ENCODE measurements around the gene ALPL. TPM values are rescaled to one million over a fixed set of nuclear protein-coding genes. Genes with fewer than 3 reads are reported as not detected.

Gene ALPL
- total RNA-seq, 1 experiment from 2014 or later = 84.8 TPM

DNA sequence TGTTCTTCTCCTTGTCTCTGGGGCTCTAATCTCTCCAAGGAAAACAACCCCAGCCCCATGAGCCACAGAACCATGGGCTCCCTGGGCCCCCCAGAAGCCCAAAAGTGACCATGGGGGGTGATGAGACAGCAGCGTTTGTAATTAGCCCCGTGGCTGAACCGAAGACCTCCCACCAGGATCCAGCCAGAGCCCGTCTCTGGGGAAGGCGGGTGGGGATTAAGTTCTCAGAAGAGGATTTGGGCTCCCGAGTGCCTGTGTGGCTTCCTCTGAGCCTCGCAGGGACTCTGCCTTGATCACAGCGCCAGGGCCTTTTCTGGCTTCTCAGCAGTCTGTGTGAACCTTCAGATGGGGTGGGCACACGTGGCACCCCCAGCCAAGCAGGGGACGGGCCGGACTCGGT is 77.0 kb downstream of the ALPL start:
- H3K9me3 Mint-ChIP-seq = no peaks in the 10 kb centered on the region
- H3K9me3 ChIP-seq (ENCODE audit: control insufficient read depth, low read depth, low read length) = no peaks in the 10 kb centered on the region
- no peak for DNase-seq
- TF ChIP-seq, protein P1, sequence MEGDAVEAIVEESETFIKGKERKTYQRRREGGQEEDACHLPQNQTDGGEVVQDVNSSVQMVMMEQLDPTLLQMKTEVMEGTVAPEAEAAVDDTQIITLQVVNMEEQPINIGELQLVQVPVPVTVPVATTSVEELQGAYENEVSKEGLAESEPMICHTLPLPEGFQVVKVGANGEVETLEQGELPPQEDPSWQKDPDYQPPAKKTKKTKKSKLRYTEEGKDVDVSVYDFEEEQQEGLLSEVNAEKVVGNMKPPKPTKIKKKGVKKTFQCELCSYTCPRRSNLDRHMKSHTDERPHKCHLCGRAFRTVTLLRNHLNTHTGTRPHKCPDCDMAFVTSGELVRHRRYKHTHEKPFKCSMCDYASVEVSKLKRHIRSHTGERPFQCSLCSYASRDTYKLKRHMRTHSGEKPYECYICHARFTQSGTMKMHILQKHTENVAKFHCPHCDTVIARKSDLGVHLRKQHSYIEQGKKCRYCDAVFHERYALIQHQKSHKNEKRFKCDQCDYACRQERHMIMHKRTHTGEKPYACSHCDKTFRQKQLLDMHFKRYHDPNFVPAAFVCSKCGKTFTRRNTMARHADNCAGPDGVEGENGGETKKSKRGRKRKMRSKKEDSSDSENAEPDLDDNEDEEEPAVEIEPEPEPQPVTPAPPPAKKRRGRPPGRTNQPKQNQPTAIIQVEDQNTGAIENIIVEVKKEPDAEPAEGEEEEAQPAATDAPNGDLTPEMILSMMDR (conservative IDR thresholded peaks at IDR 0.05) = no peak
- H3K27ac Mint-ChIP-seq = peak overlapping the region in 1 of 3 experiments; percentile 88; a peak in 1 of 7 replicates
- no peaks in the 10 kb centered on the region; the same call in 1 of the 2 replicates for H3K4me1 ChIP-seq (ENCODE audit: insufficient read depth, low read length)
- no peak overlapping the region for H3K9ac ChIP-seq (ENCODE audit: extremely low read depth, insufficient read length, low read length)
- no CpG with 5 or more reads among the region's 12 CpGs for WGBS (ENCODE audit: extremely low coverage, insufficient read length, low lambda C conversion rate)
- no peak overlapping the region for H4K8ac ChIP-seq (replicated peaks; ENCODE audit: insufficient read length, low read depth, low read length)
- H3K79me2 ChIP-seq (ENCODE audit: insufficient read depth, low read length) = no peaks in the 10 kb centered on the region
- H3K27ac ChIP-seq (ENCODE audit: insufficient read length, low read depth, low read length) = no peak overlapping the region
- no peak overlapping the region for H2AK5ac ChIP-seq (ENCODE audit: insufficient read length, low read length)
- no peak overlapping the region for H3K4me2 ChIP-seq (ENCODE audit: insufficient read depth, insufficient read length, low read length)
- H2BK15ac ChIP-seq (ENCODE audit: low read depth, low read length) = no peak overlapping the region
- H4K5ac ChIP-seq (ENCODE audit: insufficient read length, low read depth, low read length) = no peak overlapping the region
- no peak overlapping the region for H3K18ac ChIP-seq (ENCODE audit: insufficient read length, low read depth, low read length)
- peaks cover 50% of the 10 kb centered on the region for H3K27me3 Mint-ChIP-seq (ENCODE audit: low read depth)
- H3K4ac ChIP-seq (ENCODE audit: low read depth, low read length) = no peak overlapping the region
- H3K79me1 ChIP-seq (ENCODE audit: insufficient read depth, low read depth, low read length, poor library complexity, severe bottlenecking) = no peaks in the 10 kb centered on the region
- peaks cover 24 to 35% of the 10 kb centered on the region in 2 experiments for H3K4me1 Mint-ChIP-seq
- H4K20me1 ChIP-seq (ENCODE audit: control insufficient read depth, insufficient read depth, insufficient read length) = no peaks in the 10 kb centered on the region
- H2BK5ac ChIP-seq (ENCODE audit: insufficient read length, low read length) = no peak overlapping the region
- H4K91ac ChIP-seq (ENCODE audit: insufficient read length, low read depth, low read length) = no peak overlapping the region
- H3K4me3 Mint-ChIP-seq = no peak overlapping the region; a peak in 1 of 5 replicates
- no peak overlapping the region for H2BK120ac ChIP-seq (ENCODE audit: low read depth, low read length, poor library complexity, severe bottlenecking)
- no peaks in the 10 kb centered on the region for H3K36me3 Mint-ChIP-seq (ENCODE audit: insufficient read depth in 1 of 3, low read depth in 3 of 3)
- H3K23ac ChIP-seq (ENCODE audit: insufficient read length, low read depth, low read length) = no peak overlapping the region
- no peak overlapping the region for H3K14ac ChIP-seq (ENCODE audit: insufficient read depth, low read length)
- no peaks in the 10 kb centered on the region for H3K23me2 ChIP-seq (ENCODE audit: insufficient read length, low read depth, low read length, poor library complexity, severe bottlenecking)
- no peaks in the 10 kb centered on the region for H3K27me3 ChIP-seq (ENCODE audit: insufficient read depth, low read length)
- no peak overlapping the region for H2BK12ac ChIP-seq (ENCODE audit: insufficient read length, low read depth, low read length)
- H3K56ac ChIP-seq (ENCODE audit: insufficient read length, low read depth, low read length) = no peak overlapping the region
- no peak overlapping the region for H2BK20ac ChIP-seq (ENCODE audit: low read depth, low read length, poor library complexity, severe bottlenecking)
- no peak overlapping the region for H3T11ph ChIP-seq (ENCODE audit: low read length)
- H2AFZ ChIP-seq (ENCODE audit: low read length) = no peak overlapping the region
